ENCODE data around the gene CCDC28A. TPM values are rescaled to one million over a fixed set of nuclear protein-coding genes. Genes with fewer than 3 reads are reported as not detected.
A peak's percentile ranks its signal among the peaks of the same experiment; 100 is the strongest.

CCDC28A gene
- total and polyA plus RNA-seq, 8 donors: 0.58 to 51.9 (median 26.3) TPM

DNA sequence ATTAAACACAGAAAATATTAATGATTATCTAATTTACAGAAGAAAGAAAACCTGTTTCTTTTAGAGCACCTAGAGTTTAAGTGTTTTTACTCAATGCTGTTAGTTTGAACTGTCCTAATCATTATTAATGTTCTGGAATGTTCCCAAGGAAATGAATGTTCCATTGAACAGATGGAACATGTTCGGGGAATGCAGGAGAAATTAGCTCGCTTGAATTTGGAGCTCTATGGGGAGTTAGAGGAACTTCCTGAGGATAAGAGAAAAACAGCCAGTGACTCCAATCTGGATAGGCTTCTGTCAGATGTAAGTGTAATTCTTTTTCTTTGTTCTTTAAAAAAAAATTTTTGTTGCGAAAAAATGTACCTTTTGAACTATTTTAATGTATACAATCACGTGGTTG lies 11.5 kb downstream of the CCDC28A start:
- DNase-seq: peak in 1 of 2 donors; percentile 27
- TF ChIP-seq, protein P1, sequence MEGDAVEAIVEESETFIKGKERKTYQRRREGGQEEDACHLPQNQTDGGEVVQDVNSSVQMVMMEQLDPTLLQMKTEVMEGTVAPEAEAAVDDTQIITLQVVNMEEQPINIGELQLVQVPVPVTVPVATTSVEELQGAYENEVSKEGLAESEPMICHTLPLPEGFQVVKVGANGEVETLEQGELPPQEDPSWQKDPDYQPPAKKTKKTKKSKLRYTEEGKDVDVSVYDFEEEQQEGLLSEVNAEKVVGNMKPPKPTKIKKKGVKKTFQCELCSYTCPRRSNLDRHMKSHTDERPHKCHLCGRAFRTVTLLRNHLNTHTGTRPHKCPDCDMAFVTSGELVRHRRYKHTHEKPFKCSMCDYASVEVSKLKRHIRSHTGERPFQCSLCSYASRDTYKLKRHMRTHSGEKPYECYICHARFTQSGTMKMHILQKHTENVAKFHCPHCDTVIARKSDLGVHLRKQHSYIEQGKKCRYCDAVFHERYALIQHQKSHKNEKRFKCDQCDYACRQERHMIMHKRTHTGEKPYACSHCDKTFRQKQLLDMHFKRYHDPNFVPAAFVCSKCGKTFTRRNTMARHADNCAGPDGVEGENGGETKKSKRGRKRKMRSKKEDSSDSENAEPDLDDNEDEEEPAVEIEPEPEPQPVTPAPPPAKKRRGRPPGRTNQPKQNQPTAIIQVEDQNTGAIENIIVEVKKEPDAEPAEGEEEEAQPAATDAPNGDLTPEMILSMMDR (IDR thresholded peaks at IDR 0.05): no peak
- no peak for TF ChIP-seq POLR2AphosphoS5 (IDR thresholded peaks at IDR 0.05)
- TF ChIP-seq EP300 (IDR thresholded peaks at IDR 0.05): no peak
- no peak for TF ChIP-seq POLR2A (IDR thresholded peaks at IDR 0.05)
- H3K27me3 ChIP-seq: no peaks in the 10 kb centered on the region
- no peak overlapping the region for H3K4me3 ChIP-seq
- peaks cover 0 to 14% (median 7%) of the 10 kb centered on the region in 4 donors for H3K4me1 ChIP-seq
- WGBS, 5 donors: 61 to 75% (median 71%) methylated on average over 4 of the region's 4 CpGs
- H3K9me3 ChIP-seq: no peaks in the 10 kb centered on the region
- peaks cover 21 to 87% (median 79%) of the 10 kb centered on the region in 4 donors for H3K36me3 ChIP-seq
- no peak overlapping the region for H3K27ac ChIP-seq
- intact Hi-C loops (cut with DNase I; ENCODE audit: low total_unique reads): no loop called here

DNA sequence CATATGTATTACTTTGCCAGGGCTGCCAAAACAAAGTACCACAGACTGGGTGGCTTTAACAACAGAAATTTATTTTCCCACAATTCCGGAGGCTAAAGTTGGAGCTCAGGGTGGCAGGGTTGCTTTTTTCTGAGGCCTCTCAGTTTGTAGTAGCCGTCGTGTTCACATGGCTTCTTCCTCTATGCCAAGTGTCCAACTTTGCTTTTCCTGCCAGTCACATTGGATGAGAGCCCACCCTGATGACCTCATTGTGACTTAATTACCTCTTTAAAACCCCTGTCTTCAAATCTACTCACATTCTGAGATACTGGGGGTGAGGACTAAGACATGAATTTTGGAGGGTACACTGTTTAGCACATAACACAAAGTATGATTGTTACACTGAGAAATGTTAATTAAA lies 12.4 kb downstream of the CCDC28A start:
- Histone ChIP-seq H3K4me1 (peaks cover 0 to 14% (median 7%) of the 10 kb centered on the region in 4 donors), H3K36me3 (peaks cover 21 to 87% (median 79%) of the 10 kb centered on the region in 4 donors), H3K4me3 (no peak overlapping the region), H3K27ac (peak overlapping the region in 1 of 5 donors; percentile 7), H3K9me3 (no peaks in the 10 kb centered on the region), H3K27me3 (no peaks in the 10 kb centered on the region)
- intact Hi-C loops (cut with DNase I; ENCODE audit: low total_unique reads): no loop called here
- TF ChIP-seq POLR2AphosphoS5 (IDR thresholded peaks at IDR 0.05) (no peak), POLR2A (IDR thresholded peaks at IDR 0.05) (no peak), EP300 (IDR thresholded peaks at IDR 0.05) (no peak)
- TF ChIP-seq, protein P1 (IDR thresholded peaks at IDR 0.05): no peak
- DNase-seq: no peak
- 48 to 69% (median 59%) methylated on average over 3 of the region's 3 CpGs for WGBS, 5 donors

DNA sequence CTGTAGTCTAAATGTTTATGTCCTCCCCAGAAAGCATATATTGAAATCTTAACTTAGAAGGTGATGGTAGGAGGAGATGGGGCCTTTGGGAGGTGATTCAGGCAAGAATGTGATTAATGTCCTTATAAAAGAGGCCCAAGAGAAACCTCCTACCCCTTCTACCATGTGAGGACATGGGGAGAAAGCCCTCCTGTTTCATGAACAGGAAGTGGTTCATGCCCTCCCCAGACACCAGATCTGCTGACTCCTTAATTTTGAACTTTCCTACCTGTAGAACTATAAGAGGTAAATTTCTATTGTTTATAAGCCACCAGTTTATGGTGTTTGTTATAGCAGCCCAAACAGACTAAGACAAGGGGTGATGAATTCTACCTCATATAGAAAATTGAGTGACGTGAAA lies 13.6 kb downstream of the CCDC28A start:
- H3K4me1 ChIP-seq: peaks cover 0 to 14% (median 7%) of the 10 kb centered on the region in 4 donors
- H3K27me3 ChIP-seq: no peaks in the 10 kb centered on the region
- WGBS, 5 donors: 61 to 99% (median 95%) methylated on average over 1 of the region's 1 CpG
- H3K9me3 ChIP-seq: no peaks in the 10 kb centered on the region
- peaks cover 26 to 87% (median 81%) of the 10 kb centered on the region in 4 donors for H3K36me3 ChIP-seq
- intact Hi-C loops (cut with DNase I; ENCODE audit: low total_unique reads): no loop called here
- H3K4me3 ChIP-seq: no peak overlapping the region
- DNase-seq: no peak
- TF ChIP-seq POLR2AphosphoS5 (IDR thresholded peaks at IDR 0.05) (no peak), EP300 (IDR thresholded peaks at IDR 0.05) (no peak), POLR2A (IDR thresholded peaks at IDR 0.05) (no peak)
- TF ChIP-seq, protein P1 (IDR thresholded peaks at IDR 0.05): no peak
- H3K27ac ChIP-seq: no peak overlapping the region

DNA sequence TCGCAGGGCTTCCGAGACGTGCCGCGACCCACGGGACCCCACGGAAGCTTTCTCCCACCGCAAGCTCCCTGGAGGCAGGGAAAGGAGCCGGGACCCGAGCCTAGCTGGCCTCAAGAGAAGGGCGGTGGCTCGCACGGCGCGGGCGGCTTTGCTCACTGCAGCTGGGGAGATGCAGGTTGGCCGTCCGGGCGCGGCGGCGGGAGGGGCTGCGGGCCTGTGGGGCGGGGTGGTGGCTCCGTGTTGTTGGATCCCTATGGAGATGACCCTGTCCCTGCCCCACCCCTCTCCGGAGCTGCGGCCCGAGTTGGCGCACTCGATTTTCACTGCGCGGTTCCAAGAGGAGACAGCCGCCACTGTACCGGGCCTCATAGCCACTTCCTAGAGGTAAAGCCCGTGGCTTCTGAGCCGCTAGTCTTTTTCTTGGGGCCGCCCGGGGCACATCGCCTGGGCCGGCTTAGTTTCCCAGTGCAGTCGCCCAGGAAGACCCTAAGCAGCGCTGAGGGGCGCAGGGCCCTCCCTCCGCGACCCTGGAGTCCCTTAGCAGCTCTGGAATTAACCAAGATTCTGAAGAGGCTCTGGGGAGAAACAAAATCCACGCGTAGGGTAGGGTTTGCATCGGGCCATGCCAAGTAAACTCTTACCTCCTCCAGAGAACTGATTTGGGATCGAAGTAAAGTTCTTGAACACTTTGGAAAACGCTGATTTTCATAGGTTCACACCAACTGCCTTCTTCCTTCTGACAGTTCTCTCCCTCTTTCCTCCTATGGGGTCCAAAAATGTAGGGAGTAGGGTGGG lies 22.4 kb downstream of the CCDC28A start, which contains the start of gene ECT2L:
TSS of gene ECT2L (plus strand) at position 279 of the 795 bp plus-strand sequence. CDS start 17,188 bp downstream, outside the sequence.
- TF ChIP-seq, protein P1 (IDR thresholded peaks at IDR 0.05): no peak
- TF ChIP-seq POLR2A (IDR thresholded peaks at IDR 0.05) (no peak), EP300 (IDR thresholded peaks at IDR 0.05) (no peak), POLR2AphosphoS5 (IDR thresholded peaks at IDR 0.05) (no peak)
- DNase-seq: peak; percentile 60 to 93
- Histone ChIP-seq H3K9me3 (no peaks in the 10 kb centered on the region), H3K27me3 (peaks cover 0 to 7% (median 0%) of the 10 kb centered on the region in 3 donors), H3K4me1 (peaks cover 0 to 13% (median 10%) of the 10 kb centered on the region in 4 donors), H3K27ac (peak within 1 kb of the TSS; percentile 39 to 71 (median 49)), H3K4me3 (peak within 1 kb of the TSS; percentile 32 to 43 (median 42)), H3K36me3 (peaks cover 5 to 21% (median 17%) of the 10 kb centered on the region in 4 donors)
- intact Hi-C loops (cut with DNase I; ENCODE audit: low total_unique reads): no loop called here
- 11 to 15% (median 14%) methylated on average over 30 to 50 of the region's 50 CpGs for WGBS, 5 donors

All from stomach (tissue), 9 donors.